Neural progenitor cell (in vitro differentiated cells): ENCODE results near the gene KCNMB2. TPM values are rescaled to one million over a fixed set of nuclear protein-coding genes. Genes with fewer than 3 reads are reported as not detected.
A peak's percentile ranks its signal among the peaks of the same experiment; 100 is the strongest.

Experiments used
- DNase-seq: peaks from one replicate; pipeline ENCODE4 v3.0.0-alpha.2; 2016; ENCODE audit warnings: low spot score
- H2AFZ ChIP-seq: fragments of 200-600 bp; sonication (generic); replicated peaks from 2 replicates; pipeline ENCODE4 v1.6.1; 2016; ENCODE audit warnings: antibody characterized with exemption
- H3F3A ChIP-seq: fragments of 200-600 bp; sonication (generic); 2 replicates; pipeline ENCODE4 v1.6.1; 2016; ENCODE audit warnings: antibody characterized with exemption, low read depth
- H3K27ac ChIP-seq: fragments of 200-600 bp; sonication (generic); 2 replicates; pipeline ENCODE4 v1.5.1; 2016; ENCODE audit warnings: mild to moderate bottlenecking
- H3K27me3 ChIP-seq: fragments of 200-600 bp; sonication (generic); 2 replicates; pipeline ENCODE4 v1.6.1; 2016; ENCODE audit warnings: mild to moderate bottlenecking, moderate library complexity
- H3K36me3 ChIP-seq: fragments of 200-600 bp; sonication (generic); 2 replicates; pipeline ENCODE4 v1.5.1; 2016
- H3K4me1 ChIP-seq: fragments of 200-600 bp; sonication (generic); 2 replicates; pipeline ENCODE4 v1.6.1; 2016; ENCODE audit warnings: mixed run types
- H3K4me2 ChIP-seq: fragments of 200-600 bp; sonication (generic); 2 replicates; pipeline ENCODE4 v1.6.1; 2016
- H3K4me3 ChIP-seq: fragments of 200-600 bp; sonication (generic); 2 replicates; pipeline ENCODE4 v1.5.1; 2016
- H3K79me2 ChIP-seq: fragments of 200-600 bp; sonication (generic); 2 replicates; pipeline ENCODE4 v1.6.1; 2016; ENCODE audit warnings: low read depth
- H3K9ac ChIP-seq: fragments of 200-600 bp; sonication (generic); 2 replicates; pipeline ENCODE4 v1.6.1; 2016
- H3K9me3 ChIP-seq: fragments of 200-600 bp; sonication (generic); 2 replicates; pipeline ENCODE4 v1.5.1; 2016; ENCODE audit warnings: low read depth
- H4K20me1 ChIP-seq: fragments of 200-600 bp; sonication (generic); 2 replicates; pipeline ENCODE4 v1.6.1; 2016; ENCODE audit warnings: low read depth
- H3K27ac Mint-ChIP-seq: 3 replicates; pipeline ENCODE4 v1.8.0; 2021; ENCODE audit warnings: mixed read lengths
- H3K27me3 Mint-ChIP-seq: 2 replicates; pipeline ENCODE4 v1.8.0; 2022; ENCODE audit warnings: low read depth, mild to moderate bottlenecking, inconsistent platforms, moderate library complexity, mixed read lengths; ENCODE audit not compliant: insufficient read depth
- H3K36me3 Mint-ChIP-seq: 3 replicates; pipeline ENCODE4 v1.8.0; 2021; ENCODE audit warnings: mixed read lengths
- H3K4me1 Mint-ChIP-seq: 3 replicates; pipeline ENCODE4 v1.8.0; 2021; ENCODE audit warnings: mixed read lengths
- H3K4me3 Mint-ChIP-seq: 3 replicates; pipeline ENCODE4 v1.8.0; 2021; ENCODE audit warnings: mild to moderate bottlenecking, moderate library complexity, mixed read lengths
- H3K9me3 Mint-ChIP-seq: 3 replicates; pipeline ENCODE4 v1.8.0; 2020; ENCODE audit warnings: mixed read lengths
- EZH2 ChIP-seq: fragments of 200-600 bp; sonication (generic); IDR thresholded peaks from 2 replicates; pipeline ENCODE4 v1.6.1; 2017; ENCODE audit warnings: antibody characterized with exemption, mild to moderate bottlenecking, moderate library complexity
- EZH2phosphoT487 ChIP-seq: fragments of 200-600 bp; sonication (generic); IDR thresholded peaks from 2 replicates; pipeline ENCODE4 v1.6.1; 2017; ENCODE audit warnings: antibody characterized with exemption
- total RNA-seq: library from RNA; depleted of rRNA; stranded (reverse); fragments of >200 nt; gene quantifications from 2 replicates; pipeline ENCODE4 v1.2.3, GENCODE V29; 2015; ENCODE audit warnings: low replicate concordance
- TF ChIP-seq, protein P1 (sequence below): fragments of 200-600 bp; sonication (generic); IDR thresholded peaks from 2 replicates; pipeline ENCODE4 v1.5.1; 2017; ENCODE audit warnings: antibody characterized with exemption, mild to moderate bottlenecking

The KCNMB2 gene
- total RNA-seq, 1 donor from 2014 or later: not detected

GRCh38 chr3:178586076-178586475 lies 49.8 kb downstream of the KCNMB2 start:
- H3K27ac Mint-ChIP-seq: no peak overlapping the region
- H4K20me1 ChIP-seq: no peaks in the 10 kb centered on the region
- peaks cover 9% of the 10 kb centered on the region for H3K4me1 Mint-ChIP-seq

GRCh38 chr3:178588628-178589027 lies 52.4 kb downstream of the KCNMB2 start:
- Mint-ChIP-seq H3K27ac (no peak overlapping the region), H3K4me3 (no peak overlapping the region), H3K9me3 (no peaks in the 10 kb centered on the region), H3K36me3 (no peaks in the 10 kb centered on the region), H3K27me3 (no peaks in the 10 kb centered on the region), H3K4me1 (peaks cover 9% of the 10 kb centered on the region)
- no peaks in the 10 kb centered on the region for H3K36me3 ChIP-seq
- no peak overlapping the region for H2AFZ ChIP-seq
- H3K79me2 ChIP-seq: no peaks in the 10 kb centered on the region
- DNase-seq: no peak
- H3F3A ChIP-seq: no peaks in the 10 kb centered on the region
- no peak overlapping the region for H3K9ac ChIP-seq
- TF ChIP-seq EZH2phosphoT487 (no peak), EZH2 (no peak)
- TF ChIP-seq, protein P1, sequence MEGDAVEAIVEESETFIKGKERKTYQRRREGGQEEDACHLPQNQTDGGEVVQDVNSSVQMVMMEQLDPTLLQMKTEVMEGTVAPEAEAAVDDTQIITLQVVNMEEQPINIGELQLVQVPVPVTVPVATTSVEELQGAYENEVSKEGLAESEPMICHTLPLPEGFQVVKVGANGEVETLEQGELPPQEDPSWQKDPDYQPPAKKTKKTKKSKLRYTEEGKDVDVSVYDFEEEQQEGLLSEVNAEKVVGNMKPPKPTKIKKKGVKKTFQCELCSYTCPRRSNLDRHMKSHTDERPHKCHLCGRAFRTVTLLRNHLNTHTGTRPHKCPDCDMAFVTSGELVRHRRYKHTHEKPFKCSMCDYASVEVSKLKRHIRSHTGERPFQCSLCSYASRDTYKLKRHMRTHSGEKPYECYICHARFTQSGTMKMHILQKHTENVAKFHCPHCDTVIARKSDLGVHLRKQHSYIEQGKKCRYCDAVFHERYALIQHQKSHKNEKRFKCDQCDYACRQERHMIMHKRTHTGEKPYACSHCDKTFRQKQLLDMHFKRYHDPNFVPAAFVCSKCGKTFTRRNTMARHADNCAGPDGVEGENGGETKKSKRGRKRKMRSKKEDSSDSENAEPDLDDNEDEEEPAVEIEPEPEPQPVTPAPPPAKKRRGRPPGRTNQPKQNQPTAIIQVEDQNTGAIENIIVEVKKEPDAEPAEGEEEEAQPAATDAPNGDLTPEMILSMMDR: no peak
- H3K4me3 ChIP-seq: no peak overlapping the region
- peak overlapping the region; percentile 55 for H3K27ac ChIP-seq
- no peaks in the 10 kb centered on the region for H3K27me3 ChIP-seq
- H4K20me1 ChIP-seq: no peaks in the 10 kb centered on the region
- H3K4me1 ChIP-seq: peaks cover 4% of the 10 kb centered on the region
- H3K4me2 ChIP-seq: no peak overlapping the region
- no peaks in the 10 kb centered on the region for H3K9me3 ChIP-seq

More at GRCh38 chr3:178586076-178586475, 49.8 kb downstream of the KCNMB2 start:
- Histone ChIP-seq H2AFZ (no peak overlapping the region), H3K27me3 (no peaks in the 10 kb centered on the region), H3K27ac (no peak overlapping the region), H3F3A (no peaks in the 10 kb centered on the region), H3K9ac (no peak overlapping the region), H3K4me2 (no peak overlapping the region), H3K9me3 (no peaks in the 10 kb centered on the region), H3K79me2 (no peaks in the 10 kb centered on the region), H3K4me3 (no peak overlapping the region), H3K36me3 (no peaks in the 10 kb centered on the region), H3K4me1 (peaks cover 4% of the 10 kb centered on the region)
- Mint-ChIP-seq H3K36me3 (no peaks in the 10 kb centered on the region), H3K27me3 (no peaks in the 10 kb centered on the region), H3K9me3 (no peaks in the 10 kb centered on the region), H3K4me3 (no peak overlapping the region)
- no peak for DNase-seq
- TF ChIP-seq, protein P1: no peak
- TF ChIP-seq EZH2phosphoT487 (no peak), EZH2 (no peak)

DNA sequence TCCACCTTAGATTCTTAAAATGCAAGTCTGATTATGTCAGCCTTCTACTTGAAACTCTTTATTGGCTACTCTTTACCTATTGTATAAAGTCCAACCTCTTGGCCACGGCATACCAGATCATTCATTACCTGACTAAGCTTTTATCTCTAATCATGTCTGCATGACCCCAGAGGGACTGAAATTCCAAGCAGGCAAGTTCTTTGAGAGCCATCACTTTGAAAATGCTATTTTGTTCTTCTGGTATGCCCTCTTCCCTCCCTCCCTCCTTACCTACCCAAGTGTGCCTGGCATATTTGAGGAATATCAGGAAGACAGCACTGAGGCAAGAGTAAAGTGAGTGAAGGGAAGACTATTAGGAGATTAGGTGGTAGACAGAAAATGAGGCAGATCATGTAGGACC lies 57.5 kb downstream of the KCNMB2 start:
- Histone ChIP-seq H3K27ac (no peak overlapping the region), H3K9ac (no peak overlapping the region), H3K4me2 (no peak overlapping the region), H2AFZ (no peak overlapping the region), H3K4me3 (no peak overlapping the region), H3K27me3 (no peaks in the 10 kb centered on the region), H3K79me2 (no peaks in the 10 kb centered on the region), H3K9me3 (no peaks in the 10 kb centered on the region), H4K20me1 (no peaks in the 10 kb centered on the region), H3K36me3 (no peaks in the 10 kb centered on the region), H3F3A (no peaks in the 10 kb centered on the region), H3K4me1 (peaks cover 3% of the 10 kb centered on the region)
- Mint-ChIP-seq H3K9me3 (no peaks in the 10 kb centered on the region), H3K4me1 (no peaks in the 10 kb centered on the region), H3K36me3 (no peaks in the 10 kb centered on the region), H3K27me3 (no peaks in the 10 kb centered on the region), H3K4me3 (no peak overlapping the region), H3K27ac (no peak overlapping the region)
- TF ChIP-seq, protein P1: no peak
- TF ChIP-seq EZH2 (no peak), EZH2phosphoT487 (no peak)
- no peak for DNase-seq
